PC-9 (cell line): ENCODE data around the gene AKAP13.

Experiments
- CTCF ChIP-seq: fragments of 200-600 bp; sonication (generic); conservative IDR thresholded peaks from 2 replicates; pipeline ENCODE4 v1.6.1; 2017; ENCODE audit warnings: mixed run types, antibody characterized with exemption, mild to moderate bottlenecking, moderate library complexity
- EZH2 ChIP-seq: fragments of 200-600 bp; sonication (generic); IDR thresholded peaks from 2 replicates; pipeline ENCODE4 v1.8.0; 2017; ENCODE audit warnings: antibody characterized with exemption, low read depth

DNA sequence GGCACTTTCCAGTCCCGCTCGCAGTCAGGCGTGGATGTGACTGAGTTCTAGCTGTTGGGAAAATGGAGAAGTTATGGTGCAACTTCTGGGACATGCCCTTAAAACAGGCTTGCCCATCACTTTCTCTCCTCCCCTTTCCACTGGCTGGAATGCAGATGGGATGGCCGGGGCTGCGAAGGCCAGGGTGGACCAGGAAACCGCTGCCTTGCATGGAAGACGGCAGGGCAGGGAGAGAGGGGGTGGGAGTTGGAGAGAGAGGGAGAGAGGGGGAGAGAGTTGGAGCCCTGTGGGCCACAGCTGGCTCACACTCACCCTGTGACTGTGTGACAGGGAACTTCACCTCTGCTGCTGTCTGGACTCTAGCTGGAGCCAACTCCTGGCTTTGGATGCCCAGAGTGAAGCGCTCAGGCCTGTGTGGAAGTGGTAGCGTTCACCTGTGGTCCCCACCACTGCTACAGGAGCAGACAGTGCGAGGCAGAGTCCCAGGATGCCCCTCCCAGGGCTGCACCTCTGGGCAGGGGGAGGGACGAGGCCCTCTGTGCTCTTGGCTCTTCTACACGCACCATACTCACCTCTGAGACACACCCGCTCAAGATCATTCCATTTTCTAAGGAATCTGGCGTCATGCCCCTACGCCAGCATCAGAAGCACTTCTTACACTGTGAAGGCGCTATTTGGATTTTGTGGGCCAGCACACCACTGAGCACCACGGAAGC, 377.7 kb downstream of the AKAP13 start:
- no peak for TF ChIP-seq EZH2
- TF ChIP-seq CTCF, result no peak
